ENCODE data around the gene EID2. TPM values are rescaled to one million over a fixed set of nuclear protein-coding genes. Genes with fewer than 3 reads are reported as not detected.

EID2 gene
- total and polyA plus RNA-seq, 2 donors (not counting 3 experiments of a cell fraction or from before 2014, with no cell fraction given) = 6.6 to 17.4 TPM

DNA sequence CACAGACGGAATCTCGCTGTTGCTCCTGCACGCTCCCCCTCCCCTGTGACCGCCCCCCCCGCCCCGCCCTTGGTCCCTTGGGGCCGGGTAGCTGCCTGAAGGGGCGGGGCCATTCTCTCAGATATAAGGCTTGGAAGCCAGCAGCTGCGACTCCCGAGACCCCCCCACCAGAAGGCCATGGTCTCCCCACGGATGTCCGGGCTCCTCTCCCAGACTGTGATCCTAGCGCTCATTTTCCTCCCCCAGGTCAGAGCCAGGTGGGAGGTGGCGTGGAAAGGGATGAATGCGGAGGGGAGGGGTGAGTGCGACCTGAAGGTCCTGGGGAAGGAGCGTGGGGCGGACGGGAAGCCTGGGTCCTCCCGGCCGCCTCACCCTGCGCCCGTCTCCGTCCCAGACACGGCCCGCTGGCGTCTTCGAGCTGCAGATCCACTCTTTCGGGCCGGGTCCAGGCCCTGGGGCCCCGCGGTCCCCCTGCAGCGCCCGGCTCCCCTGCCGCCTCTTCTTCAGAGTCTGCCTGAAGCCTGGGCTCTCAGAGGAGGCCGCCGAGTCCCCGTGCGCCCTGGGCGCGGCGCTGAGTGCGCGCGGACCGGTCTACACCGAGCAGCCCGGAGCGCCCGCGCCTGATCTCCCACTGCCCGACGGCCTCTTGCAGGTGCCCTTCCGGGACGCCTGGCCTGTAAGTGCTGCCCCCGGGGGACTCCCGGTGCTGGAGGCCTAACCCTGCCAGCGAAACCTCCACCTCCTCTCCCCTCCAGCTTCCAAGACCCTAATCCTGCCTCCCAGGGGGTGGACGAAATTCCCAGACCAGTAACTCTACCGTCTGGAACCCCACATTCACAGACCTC is 40.9 kb downstream of the EID2 start, which contains the start of gene DLL3:
Gene DLL3, plus strand, starts transcription at position 150 of the 845 bp plus-strand sequence. Its CDS starts 28 bp downstream, at position 178.
- Histone ChIP-seq H2AFZ (ENCODE audit: low read depth, low read length) (peak within 1 kb of the TSS; percentile 68), H4K20me1 (replicated peaks; ENCODE audit: control insufficient read depth, extremely low read depth, insufficient read depth, low read length) (no peaks in the 10 kb centered on the region), H3K4me3 (replicated peaks in 1 of 3; ENCODE audit: insufficient read depth in 1 of 3, low read depth in 1 of 3, low read length in 3 of 3) (peak within 1 kb of the TSS in 2 of 3 experiments; percentile 9 to 19), H3K4me2 (ENCODE audit: insufficient read depth, low read length) (peak within 1 kb of the TSS; percentile 61), H3K79me2 (ENCODE audit: control insufficient read depth, insufficient read depth, low read length) (no peaks in the 10 kb centered on the region), H3K4me1 (ENCODE audit: control insufficient read depth, extremely low read depth, insufficient read depth, low read length) (peaks cover 9% of the 10 kb centered on the region), H3K9me3 (replicated peaks; ENCODE audit: control insufficient read depth, insufficient read depth, low read length) (no peaks in the 10 kb centered on the region), H3K36me3 (ENCODE audit: control insufficient read depth in 2 of 2, extremely low read depth in 1 of 2, insufficient read depth in 2 of 2, low read length in 2 of 2) (no peaks in the 10 kb centered on the region), H3K27me3 (ENCODE audit: control insufficient read depth in 2 of 2, insufficient read depth in 2 of 2, low read length in 2 of 2) (peaks cover 25 to 27% of the 10 kb centered on the region in 2 experiments), H3K9me1 (replicated peaks; ENCODE audit: control insufficient read depth, extremely low read depth, insufficient read depth, low read length) (no peaks in the 10 kb centered on the region), H3K9ac (replicated peaks; ENCODE audit: extremely low read depth, insufficient read depth, low read length) (no peak within 1 kb of the TSS), H3K27ac (ENCODE audit: insufficient read depth, low read depth, low read length) (no peak within 1 kb of the TSS)
- FAIRE-seq (no peak), DNase-seq (ENCODE audit: low read depth, low spot score) (no peak)
- CTCF ChIA-PET = interaction anchor here (1.6 to 2.2 kb wide), 2 partner anchors 25 to 33 kb away, joined by 7 to 14 read pairs; partner anchors contain the start of gene EID2B
- dilution Hi-C loops (cut with MboI; ENCODE audit: extremely low pct_ligation_motif_present, low sequenced_read_pairs) = no loop called here
- intact Hi-C loops (cut with micrococcal nuclease) = loop anchor here (1.0 to 2.0 kb wide), 2 partner anchors 18 to 33 kb away; partner anchors contain the start of genes EID2B and TIMM50
- POLR2A ChIA-PET = interaction anchor here (0.6 kb wide), 1 partner anchor 28 kb away, joined by 3 read pairs; no protein-coding TSS in a partner anchor
- BruUV-seq (replicated peaks) = no TSS peak
- TF ChIP-seq EZH2 (IDR thresholded peaks at IDR 0.05; ENCODE audit: borderline replicate concordance, low read depth, low read length, severe bottlenecking) (peak; percentile 74), POLR2AphosphoS5 (IDR thresholded peaks at IDR 0.05; ENCODE audit: insufficient read depth, low read depth, low read length) (no peak)

DNA sequence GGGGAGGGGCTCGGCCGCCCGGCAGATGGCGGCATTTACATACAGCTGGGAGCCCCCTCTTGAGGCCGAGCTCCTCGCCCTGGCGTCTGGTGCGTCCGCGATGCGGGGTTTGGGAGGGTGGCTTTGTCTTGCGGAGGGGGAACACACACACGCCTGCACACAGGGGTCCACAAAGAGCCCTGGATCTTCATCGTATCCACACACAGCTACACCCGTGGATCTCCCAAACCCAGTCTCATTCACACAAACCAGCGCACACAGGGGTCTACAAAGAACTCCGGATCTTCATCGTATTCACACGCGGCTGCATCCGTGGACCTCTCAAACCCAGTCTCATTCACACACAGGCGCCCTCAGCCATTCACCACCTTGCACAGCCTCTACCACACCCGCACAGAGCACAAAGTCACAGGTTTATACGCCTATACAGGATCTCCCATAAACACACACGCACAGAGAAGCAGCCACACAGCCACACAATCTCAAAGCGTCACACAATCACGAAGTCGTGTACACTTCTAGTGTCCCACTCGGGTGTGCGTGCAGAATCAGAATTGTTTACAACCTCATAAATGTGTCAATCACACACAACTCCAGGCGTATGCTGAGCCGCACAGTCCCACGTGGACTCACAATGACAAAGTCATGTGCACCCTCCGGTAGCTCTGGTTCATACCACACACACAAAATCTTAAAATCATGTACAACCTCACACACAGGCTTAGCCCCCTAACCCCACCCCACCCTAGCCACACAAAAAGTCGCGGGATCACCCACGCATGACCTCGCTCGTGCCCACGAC is 41.8 kb downstream of the EID2 start:
- peak; percentile 57 for TF ChIP-seq EZH2 (IDR thresholded peaks at IDR 0.05; ENCODE audit: borderline replicate concordance, low read depth, low read length, severe bottlenecking)
- no peak for TF ChIP-seq POLR2AphosphoS5 (IDR thresholded peaks at IDR 0.05; ENCODE audit: insufficient read depth, low read depth, low read length)
- TF ChIP-seq, protein P1, sequence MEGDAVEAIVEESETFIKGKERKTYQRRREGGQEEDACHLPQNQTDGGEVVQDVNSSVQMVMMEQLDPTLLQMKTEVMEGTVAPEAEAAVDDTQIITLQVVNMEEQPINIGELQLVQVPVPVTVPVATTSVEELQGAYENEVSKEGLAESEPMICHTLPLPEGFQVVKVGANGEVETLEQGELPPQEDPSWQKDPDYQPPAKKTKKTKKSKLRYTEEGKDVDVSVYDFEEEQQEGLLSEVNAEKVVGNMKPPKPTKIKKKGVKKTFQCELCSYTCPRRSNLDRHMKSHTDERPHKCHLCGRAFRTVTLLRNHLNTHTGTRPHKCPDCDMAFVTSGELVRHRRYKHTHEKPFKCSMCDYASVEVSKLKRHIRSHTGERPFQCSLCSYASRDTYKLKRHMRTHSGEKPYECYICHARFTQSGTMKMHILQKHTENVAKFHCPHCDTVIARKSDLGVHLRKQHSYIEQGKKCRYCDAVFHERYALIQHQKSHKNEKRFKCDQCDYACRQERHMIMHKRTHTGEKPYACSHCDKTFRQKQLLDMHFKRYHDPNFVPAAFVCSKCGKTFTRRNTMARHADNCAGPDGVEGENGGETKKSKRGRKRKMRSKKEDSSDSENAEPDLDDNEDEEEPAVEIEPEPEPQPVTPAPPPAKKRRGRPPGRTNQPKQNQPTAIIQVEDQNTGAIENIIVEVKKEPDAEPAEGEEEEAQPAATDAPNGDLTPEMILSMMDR (IDR thresholded peaks at IDR 0.05; ENCODE audit: extremely low read depth in 1 of 2, insufficient read depth in 1 of 2, low read depth in 1 of 2, low read length in 2 of 2) = peak; percentile 34 to 56
- TF ChIP-seq JUN (IDR thresholded peaks at IDR 0.05; ENCODE audit: borderline replicate concordance, insufficient read depth, insufficient read length, low read depth) = no peak
- peak; percentile 37 for TF ChIP-seq MAX (IDR thresholded peaks at IDR 0.05; ENCODE audit: insufficient read depth, insufficient read length)
- Histone ChIP-seq H3K9me3 (replicated peaks; ENCODE audit: control insufficient read depth, insufficient read depth, low read length) (no peaks in the 10 kb centered on the region), H3K9me1 (replicated peaks; ENCODE audit: control insufficient read depth, extremely low read depth, insufficient read depth, low read length) (no peaks in the 10 kb centered on the region), H3K27ac (ENCODE audit: insufficient read depth, low read depth, low read length) (no peak overlapping the region), H3K4me3 (replicated peaks in 1 of 3; ENCODE audit: insufficient read depth in 1 of 3, low read depth in 1 of 3, low read length in 3 of 3) (peak overlapping the region in 2 of 3 experiments; percentile 9 to 19), H3K4me1 (ENCODE audit: control insufficient read depth, extremely low read depth, insufficient read depth, low read length) (peaks cover 9% of the 10 kb centered on the region), H4K20me1 (replicated peaks; ENCODE audit: control insufficient read depth, extremely low read depth, insufficient read depth, low read length) (no peaks in the 10 kb centered on the region), H3K36me3 (ENCODE audit: control insufficient read depth in 2 of 2, extremely low read depth in 1 of 2, insufficient read depth in 2 of 2, low read length in 2 of 2) (no peaks in the 10 kb centered on the region), H2AFZ (ENCODE audit: low read depth, low read length) (peak overlapping the region; percentile 68), H3K79me2 (ENCODE audit: control insufficient read depth, insufficient read depth, low read length) (no peaks in the 10 kb centered on the region), H3K27me3 (ENCODE audit: control insufficient read depth in 2 of 2, insufficient read depth in 2 of 2, low read length in 2 of 2) (peaks cover 25 to 27% of the 10 kb centered on the region in 2 experiments), H3K9ac (replicated peaks; ENCODE audit: extremely low read depth, insufficient read depth, low read length) (no peak overlapping the region), H3K4me2 (ENCODE audit: insufficient read depth, low read length) (peak overlapping the region; percentile 61)
- dilution Hi-C loops (cut with MboI; ENCODE audit: extremely low pct_ligation_motif_present, low sequenced_read_pairs) (no loop called here), intact Hi-C loops (cut with micrococcal nuclease) (loop anchor here (1.0 to 2.0 kb wide), 2 partner anchors 17 to 34 kb away; partner anchors contain the start of genes EID2B and TIMM50)
- DNase-seq (ENCODE audit: low read depth, low spot score) (peak; percentile 56), FAIRE-seq (peak; percentile 24)
- POLR2A ChIA-PET = interaction anchor here (0.7 kb wide), 1 partner anchor 38 kb away, joined by 3 read pairs; no protein-coding TSS in a partner anchor
- CTCF ChIA-PET = interaction anchor here (0.7 to 2.2 kb wide), 15 partner anchors 10 to 294 kb away, joined by 3 to 14 read pairs (median 4); partner anchors contain the start of genes EID2 and EID2B
- BruUV-seq (replicated peaks) = no TSS peak
